22Rv1 (cell line): ENCODE data around the gene OSTF1.

Source experiments
- H3K27ac ChIP-seq: fragments of 450-650 bp; 2 replicates; pipeline ENCODE4 v1.5.1; 2017
- ZFX ChIP-seq: fragments of 450-650 bp; IDR thresholded peaks from 2 replicates; pipeline ENCODE4 v1.6.1; 2017; ENCODE audit warnings: antibody characterized with exemption, borderline replicate concordance
- TF ChIP-seq, protein P1 (sequence below): fragments of 450-650 bp; IDR thresholded peaks from 2 replicates; pipeline ENCODE4 v1.5.1; 2017; ENCODE audit warnings: mild to moderate bottlenecking

OSTF1 gene

DNA sequence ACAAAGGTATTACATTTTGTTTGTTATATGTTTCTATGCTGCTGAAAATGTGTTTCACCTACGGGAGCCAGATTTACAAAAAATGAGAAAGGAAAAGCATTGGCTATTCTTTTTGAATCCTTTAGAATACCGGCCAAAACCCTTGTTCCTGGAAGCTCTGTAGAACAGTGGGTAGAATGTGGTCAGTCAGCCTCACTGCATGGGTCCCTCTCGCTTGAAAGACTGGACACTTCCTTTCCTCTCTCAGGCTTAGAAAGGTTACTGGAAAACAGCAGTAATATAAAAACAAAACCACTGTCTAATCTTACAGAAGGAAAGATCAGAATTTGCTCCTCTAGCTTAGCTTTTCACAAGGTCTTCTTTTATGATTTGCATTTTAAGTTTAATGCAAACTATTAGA, 45.1 kb downstream of the OSTF1 start:
- no peak for TF ChIP-seq ZFX
- TF ChIP-seq, protein P1, sequence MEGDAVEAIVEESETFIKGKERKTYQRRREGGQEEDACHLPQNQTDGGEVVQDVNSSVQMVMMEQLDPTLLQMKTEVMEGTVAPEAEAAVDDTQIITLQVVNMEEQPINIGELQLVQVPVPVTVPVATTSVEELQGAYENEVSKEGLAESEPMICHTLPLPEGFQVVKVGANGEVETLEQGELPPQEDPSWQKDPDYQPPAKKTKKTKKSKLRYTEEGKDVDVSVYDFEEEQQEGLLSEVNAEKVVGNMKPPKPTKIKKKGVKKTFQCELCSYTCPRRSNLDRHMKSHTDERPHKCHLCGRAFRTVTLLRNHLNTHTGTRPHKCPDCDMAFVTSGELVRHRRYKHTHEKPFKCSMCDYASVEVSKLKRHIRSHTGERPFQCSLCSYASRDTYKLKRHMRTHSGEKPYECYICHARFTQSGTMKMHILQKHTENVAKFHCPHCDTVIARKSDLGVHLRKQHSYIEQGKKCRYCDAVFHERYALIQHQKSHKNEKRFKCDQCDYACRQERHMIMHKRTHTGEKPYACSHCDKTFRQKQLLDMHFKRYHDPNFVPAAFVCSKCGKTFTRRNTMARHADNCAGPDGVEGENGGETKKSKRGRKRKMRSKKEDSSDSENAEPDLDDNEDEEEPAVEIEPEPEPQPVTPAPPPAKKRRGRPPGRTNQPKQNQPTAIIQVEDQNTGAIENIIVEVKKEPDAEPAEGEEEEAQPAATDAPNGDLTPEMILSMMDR = no peak
- no peak overlapping the region for H3K27ac ChIP-seq

DNA sequence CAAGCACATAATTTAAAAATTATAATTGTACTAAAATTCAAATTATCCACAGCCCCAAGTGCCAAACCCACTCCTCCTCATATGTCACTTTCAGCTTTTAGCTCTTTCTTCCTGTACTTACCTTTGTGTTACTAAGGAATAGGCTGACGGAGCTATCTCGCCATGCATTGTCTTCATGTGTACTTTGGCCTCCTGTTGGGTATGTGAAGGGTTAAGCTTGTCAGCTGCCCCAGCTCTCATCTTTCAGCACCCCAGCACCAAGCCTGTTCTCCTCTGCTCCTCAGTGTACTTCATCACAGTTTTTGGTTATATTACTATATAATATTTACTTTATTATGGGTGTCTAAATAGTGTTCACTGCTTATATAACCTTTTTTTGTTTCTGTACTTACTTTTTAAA, 46.2 kb downstream of the OSTF1 start:
- H3K27ac ChIP-seq = no peak overlapping the region
- no peak for TF ChIP-seq ZFX
- TF ChIP-seq, protein P1 = no peak

DNA sequence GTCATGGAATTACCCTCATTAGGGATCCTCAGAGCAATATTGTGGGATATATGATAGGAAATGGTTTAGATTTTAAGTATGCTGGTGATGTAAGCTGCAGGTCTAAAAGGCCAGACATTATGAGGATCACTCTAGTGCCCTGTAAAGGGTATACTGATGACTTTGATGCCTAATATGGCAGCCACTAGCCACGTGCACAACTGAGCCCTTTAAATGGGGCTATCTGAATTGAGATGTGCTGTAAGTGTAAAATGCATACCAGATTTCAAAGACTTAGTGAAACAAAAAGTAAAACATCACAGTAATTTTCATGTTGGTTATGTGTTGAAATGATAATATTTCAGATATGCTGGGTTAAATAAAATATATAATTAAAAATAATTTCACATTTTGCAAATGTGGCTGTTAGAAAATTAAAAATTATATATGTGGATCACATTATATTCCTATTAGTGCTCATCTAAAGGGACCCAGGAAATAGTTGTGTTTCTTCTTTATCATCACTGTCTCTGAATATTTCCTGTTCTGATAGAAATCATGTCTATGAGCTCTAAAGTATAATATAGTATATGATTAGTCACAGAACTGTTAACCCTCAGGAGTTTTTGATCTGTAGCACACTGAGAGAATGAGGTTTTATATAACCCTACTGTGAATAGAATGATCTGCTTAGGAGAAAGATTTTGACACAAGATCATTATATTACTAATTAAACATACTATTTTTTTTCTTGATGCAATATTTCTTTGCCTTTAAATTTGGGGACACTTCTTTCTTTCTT, 50.1 kb downstream of the OSTF1 start:
- H3K27ac ChIP-seq = no peak overlapping the region
- TF ChIP-seq, protein P1 = no peak
- TF ChIP-seq ZFX = no peak

DNA sequence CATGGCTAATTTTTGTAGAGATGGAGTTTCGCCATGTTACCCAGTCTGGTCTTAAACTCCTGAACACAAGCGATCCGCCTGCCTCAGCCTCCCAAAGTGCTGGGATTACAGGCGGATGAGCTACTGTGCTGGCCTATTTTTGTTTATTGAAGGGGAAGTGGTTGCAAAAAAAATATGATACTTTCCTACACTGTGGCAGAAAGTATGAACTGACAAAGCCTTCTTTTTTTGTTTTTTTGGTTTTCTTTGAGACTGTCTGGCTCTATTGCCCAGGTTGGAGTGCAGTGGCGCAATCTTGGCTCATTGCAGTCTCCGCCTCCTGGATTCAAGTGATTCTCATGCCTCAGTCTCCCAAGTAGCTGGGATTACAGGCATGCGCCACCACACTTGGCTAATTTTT, 50.9 kb downstream of the OSTF1 start:
- TF ChIP-seq, protein P1 = no peak
- no peak overlapping the region for H3K27ac ChIP-seq

DNA sequence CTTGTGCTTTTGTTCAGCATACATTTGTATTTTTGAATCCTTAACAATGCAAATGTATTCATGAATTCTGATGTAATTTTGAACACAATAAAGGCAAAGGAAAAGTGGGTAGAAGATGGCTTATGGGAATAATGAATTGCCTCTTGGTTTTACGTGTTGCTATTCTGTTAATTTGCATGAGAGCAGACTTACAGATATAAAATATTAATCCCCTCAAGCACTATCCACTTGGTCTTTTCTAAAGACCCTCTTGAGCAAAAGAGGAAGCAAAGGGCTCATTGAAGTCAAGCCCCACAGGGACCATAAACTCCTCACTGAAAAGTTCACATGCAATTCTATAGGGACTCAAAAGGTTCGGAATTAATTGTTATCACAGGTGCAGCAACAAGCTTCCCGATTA, 51.9 kb downstream of the OSTF1 start:
- no peak for TF ChIP-seq ZFX
- TF ChIP-seq, protein P1 = no peak
- H3K27ac ChIP-seq = no peak overlapping the region

DNA sequence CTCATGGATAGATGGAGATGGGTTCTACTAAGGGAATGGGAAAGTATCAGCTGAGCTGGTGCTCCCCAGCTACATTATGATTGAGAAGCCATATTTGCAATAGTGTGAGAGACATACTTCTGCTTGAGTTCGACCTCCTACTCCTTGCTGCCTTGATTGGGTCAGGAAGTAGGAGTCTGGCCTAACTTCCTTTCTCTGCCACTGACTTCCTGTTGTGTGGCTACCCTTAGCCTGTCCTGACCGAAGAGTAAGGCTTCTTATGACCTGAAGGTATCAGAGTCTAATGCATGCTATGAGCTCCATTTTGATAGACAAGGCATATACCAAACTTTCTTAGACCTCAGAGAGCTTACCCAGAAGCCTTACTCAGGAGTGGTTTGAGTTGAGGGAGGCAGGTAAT, 53.9 kb downstream of the OSTF1 start:
- TF ChIP-seq ZFX = no peak
- TF ChIP-seq, protein P1 = no peak
- no peak overlapping the region for H3K27ac ChIP-seq

DNA sequence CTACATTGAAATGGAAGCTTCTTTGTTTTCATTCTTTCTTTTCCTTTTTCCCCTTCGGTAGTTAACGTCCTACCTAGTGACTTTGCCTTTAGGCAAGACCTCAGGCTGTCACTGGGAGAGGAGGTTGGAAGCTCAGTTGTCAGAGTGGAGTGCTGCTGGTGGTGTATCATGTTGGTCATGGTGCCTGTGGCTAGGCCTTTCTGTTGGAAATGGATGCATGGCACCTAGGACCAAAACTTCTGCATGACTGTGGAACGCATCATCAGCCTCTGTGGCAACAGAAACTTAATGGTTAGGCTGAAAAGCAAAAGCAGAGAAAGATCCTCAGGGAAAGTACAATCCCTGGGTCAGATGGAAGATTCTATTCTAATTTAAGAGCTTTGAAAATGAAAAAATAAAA, 57.9 kb downstream of the OSTF1 start:
- no peak for TF ChIP-seq ZFX
- no peak overlapping the region for H3K27ac ChIP-seq

DNA sequence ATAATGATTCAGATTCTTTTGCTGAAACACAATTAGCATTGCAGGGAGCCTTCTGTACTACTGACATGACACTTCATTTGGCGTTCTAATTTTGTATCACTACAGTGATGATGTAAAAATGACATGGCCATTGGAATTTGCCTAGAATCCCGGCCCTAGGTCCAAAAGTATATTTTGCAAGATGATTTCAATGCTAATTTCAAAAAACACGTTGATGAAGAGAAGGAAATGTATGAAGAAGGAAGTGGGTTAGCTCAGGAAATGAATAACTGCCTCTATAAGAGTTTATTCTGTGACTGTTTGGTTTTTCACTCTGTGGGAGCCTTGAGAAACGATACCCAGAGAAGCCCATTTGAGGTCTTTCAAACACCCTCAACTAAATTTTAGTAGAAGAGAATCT, 59.3 kb downstream of the OSTF1 start:
- no peak for TF ChIP-seq ZFX
- TF ChIP-seq, protein P1 = no peak
- H3K27ac ChIP-seq = no peak overlapping the region
